K562 (cell line): Measurements from ENCODE around the gene MEA1. TPM values are rescaled to one million over a fixed set of nuclear protein-coding genes. Genes with fewer than 3 reads are reported as not detected.
A peak's percentile ranks its signal among the peaks of the same experiment; 100 is the strongest.

Experiments
- ASH1L ChIP-seq: fragments of 450-650 bp; IDR thresholded peaks from 2 replicates; pipeline ENCODE4 v1.6.1; 2018; ENCODE audit warnings: borderline replicate concordance, mild to moderate bottlenecking, low read depth; ENCODE audit not compliant: partially characterized antibody
- BCOR ChIP-seq: fragments of 450-650 bp; IDR thresholded peaks from 2 replicates; pipeline ENCODE4 v1.6.1; 2016
- BRD9 ChIP-seq: fragments of 450-650 bp; IDR thresholded peaks from 2 replicates; pipeline ENCODE4 v1.6.1; 2018; ENCODE audit warnings: low read depth; ENCODE audit not compliant: partially characterized antibody
- CREBBP ChIP-seq: IDR thresholded peaks from one replicate; pipeline ENCODE4 v1.6.1; 2012; ENCODE audit warnings: low read depth, mild to moderate bottlenecking, control low read depth, inconsistent platforms, low read length
- HLTF ChIP-seq: fragments of 450-650 bp; IDR thresholded peaks from 2 replicates; pipeline ENCODE4 v1.6.1; 2016
- KDM1A ChIP-seq, 2 experiments: fragments of 450-650 bp; IDR thresholded peaks; 2 replicates each; pipeline ENCODE4 v1.6.1; 2016; ENCODE audit warnings: mild to moderate bottlenecking in 2 of 2
- PHTF2 ChIP-seq: fragments of 250-450 bp; sonication (Bioruptor Pico); IDR thresholded peaks from 2 replicates; pipeline ENCODE4 v1.5.0; 2021; ENCODE audit warnings: mild to moderate bottlenecking
- RB1 ChIP-seq: fragments of 450-650 bp; IDR thresholded peaks from 2 replicates; pipeline ENCODE4 v1.6.1; 2017; ENCODE audit warnings: low read depth, mild to moderate bottlenecking
- RBM25 ChIP-seq: fragments of 200-400 bp; formaldehyde crosslinking; IDR thresholded peaks from 2 replicates; pipeline ENCODE4 v1.6.1; 2018; ENCODE audit warnings: low read length, low read depth, moderate library complexity; ENCODE audit not compliant: severe bottlenecking
- RCOR1 ChIP-seq, 2 experiments: IDR thresholded peaks; 2 replicates each; pipeline ENCODE4 v1.6.1; 2012; ENCODE audit warnings: low read depth in 2 of 2, low read length in 2 of 2, borderline replicate concordance in 1 of 2, improper control_type of control experiment in 1 of 2
- SMARCB1 ChIP-seq: IDR thresholded peaks from 2 replicates; pipeline ENCODE4 v1.6.1; 2011; ENCODE audit warnings: improper control_type of control experiment, low read depth; ENCODE audit not compliant: insufficient read length
- ZC3H8 ChIP-seq: fragments of 450-650 bp; IDR thresholded peaks from 2 replicates; pipeline ENCODE4 v1.6.1; 2017
- ZNF174 ChIP-seq: fragments of 250-450 bp; sonication (Bioruptor Pico); IDR thresholded peaks from 2 replicates; pipeline ENCODE4 v1.4.0; 2020; ENCODE audit warnings: mild to moderate bottlenecking
- ZNF354B ChIP-seq: fragments of 250-450 bp; sonication (Bioruptor Pico); IDR thresholded peaks from 2 replicates; pipeline ENCODE4 v1.4.0; 2020
- ZNF41 ChIP-seq: fragments of 250-450 bp; sonication (Bioruptor Pico); conservative IDR thresholded peaks from 2 replicates; pipeline ENCODE4 v1.4.0; 2020; ENCODE audit warnings: mild to moderate bottlenecking
- ZNF75A ChIP-seq: fragments of 450-650 bp; formaldehyde crosslinking; IDR thresholded peaks from 2 replicates; pipeline ENCODE4 v1.4.0; 2020; ENCODE audit warnings: mild to moderate bottlenecking
- polyA plus RNA-seq, 8 experiments: library from polyadenylated mRNA; depleted of rRNA in 4 of 8; stranded (reverse) in 5 of 8; unstranded in 3 of 8; fragments of >200 nt; fragmentation: Nextera tagmentation in 2 of 8; fragmentation: Illumina TruSeq in 1 of 8; extraction: Ambion mirVana in 2 of 8; extraction: Trizol in 1 of 8; gene quantifications; 2 replicates each; pipeline versions ENCODE4 v1.2.1 to v1.2.3, GENCODE V29; 2011 to 2014; ENCODE audit warnings: inconsistent platforms in 1 of 8, missing spikeins in 1 of 8
- total RNA-seq, 7 experiments: library from RNA; depleted of rRNA in 6 of 7; stranded (reverse); fragments of >200 nt in 6 of 7; fragmentation: Illumina TruSeq in 2 of 7; extraction: Trizol in 2 of 7; gene quantifications; 2 replicates each; pipeline versions ENCODE4 v1.2.1 to v1.2.3, GENCODE V29; 2011 to 2021; ENCODE audit warnings: low replicate concordance in 1 of 7
- TF ChIP-seq, protein P1 (sequence below): fragments of 250-450 bp; sonication (Bioruptor Pico); IDR thresholded peaks from 2 replicates; pipeline ENCODE4 v1.6.1; 2021; ENCODE audit warnings: mild to moderate bottlenecking
- TF ChIP-seq, protein P2 (sequence below): sonication (generic); formaldehyde crosslinking; IDR thresholded peaks from 2 replicates; pipeline ENCODE4 v1.8.1; 2023; ENCODE audit warnings: missing genetic modification reagents, mild to moderate bottlenecking, borderline replicate concordance
- TF ChIP-seq, protein P3 (sequence below), 2 experiments: IDR thresholded peaks in 1 of 2; conservative IDR thresholded peaks in 1 of 2; 2 replicates each; pipeline ENCODE4 v1.6.1; 2016; ENCODE audit warnings: low read depth in 2 of 2, mild to moderate bottlenecking in 1 of 2, missing compliant biosample characterization in 1 of 2, missing genetic modification characterization in 1 of 2, moderate library complexity in 1 of 2
- TF ChIP-seq, protein P4 (sequence below), 2 experiments: fragments of 450-650 bp; conservative IDR thresholded peaks; 2 replicates each; pipeline ENCODE4 v1.6.1; 2017; ENCODE audit warnings: mild to moderate bottlenecking in 2 of 2, moderate library complexity in 2 of 2

Gene MEA1
- total and polyA plus RNA-seq, 9 of the 15 experiments (the other 6 are each of a cell fraction or from before 2014, with no cell fraction given): 86.8 to 210 (median 152) TPM

DNA sequence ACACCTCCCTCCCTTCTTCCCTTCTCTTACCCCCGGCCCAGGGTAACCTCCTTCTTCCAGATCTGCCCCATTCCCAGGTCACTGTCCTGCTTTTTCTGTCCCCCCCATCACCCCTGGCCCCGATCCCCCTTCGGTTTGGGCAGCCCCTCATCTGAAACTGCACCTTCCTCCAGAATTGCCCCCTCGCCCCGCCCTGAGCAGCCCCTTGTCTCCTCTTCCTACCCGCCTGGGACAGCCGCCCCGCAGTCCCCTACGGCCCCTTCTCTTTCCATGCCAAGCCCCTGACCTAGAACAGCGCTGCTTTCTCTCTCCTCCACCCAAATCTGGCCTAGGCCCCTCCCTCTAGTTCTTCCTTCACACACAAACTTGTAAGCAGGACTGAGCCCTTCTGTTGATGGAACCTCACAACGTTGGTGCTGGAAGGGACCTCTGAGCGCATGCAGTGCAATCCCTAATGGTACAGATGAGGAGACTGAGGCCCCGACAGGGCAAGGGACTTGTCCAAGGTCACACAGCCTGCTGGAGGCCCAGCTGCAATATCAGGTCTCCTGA lies 28.7 kb downstream of the MEA1 start (continued):
- TF ChIP-seq, protein P1, sequence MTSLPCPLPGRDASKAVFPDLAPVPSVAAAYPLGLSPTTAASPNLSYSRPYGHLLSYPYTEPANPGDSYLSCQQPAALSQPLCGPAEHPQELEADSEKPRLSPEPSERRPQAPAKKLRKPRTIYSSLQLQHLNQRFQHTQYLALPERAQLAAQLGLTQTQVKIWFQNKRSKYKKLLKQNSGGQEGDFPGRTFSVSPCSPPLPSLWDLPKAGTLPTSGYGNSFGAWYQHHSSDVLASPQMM (CRISPR knock-in tag): no peak
- TF ChIP-seq RCOR1 (IDR thresholded peaks at IDR 0.05; ENCODE audit: borderline replicate concordance in 1 of 2, low read depth in 2 of 2, low read length in 2 of 2) (0 out of 4 replicates have a peak, but pooled peaks of 1 of the 2 experiments have one; percentile 5), RB1 (0 out of 2 replicates have a peak, but pooled peaks have one; percentile 13), SMARCB1 (no peak), BCOR (peak; percentile 84; the same call in 1 of the 2 replicates), HLTF (no peak), CREBBP (no peak), ZNF75A (CRISPR knock-in tag) (no peak), BRD9 (peak; percentile 28), KDM1A (IDR thresholded peaks at IDR 0.05) (peak; percentile 14 to 64; a peak in 2 of 4 replicates), PHTF2 (no peak), ZNF354B (CRISPR knock-in tag) (no peak), ZNF41 (CRISPR knock-in tag) (no peak), ASH1L (no peak), RBM25 (peak; percentile 76), ZNF174 (CRISPR knock-in tag) (no peak), ZC3H8 (no peak)
- TF ChIP-seq, protein P2, sequence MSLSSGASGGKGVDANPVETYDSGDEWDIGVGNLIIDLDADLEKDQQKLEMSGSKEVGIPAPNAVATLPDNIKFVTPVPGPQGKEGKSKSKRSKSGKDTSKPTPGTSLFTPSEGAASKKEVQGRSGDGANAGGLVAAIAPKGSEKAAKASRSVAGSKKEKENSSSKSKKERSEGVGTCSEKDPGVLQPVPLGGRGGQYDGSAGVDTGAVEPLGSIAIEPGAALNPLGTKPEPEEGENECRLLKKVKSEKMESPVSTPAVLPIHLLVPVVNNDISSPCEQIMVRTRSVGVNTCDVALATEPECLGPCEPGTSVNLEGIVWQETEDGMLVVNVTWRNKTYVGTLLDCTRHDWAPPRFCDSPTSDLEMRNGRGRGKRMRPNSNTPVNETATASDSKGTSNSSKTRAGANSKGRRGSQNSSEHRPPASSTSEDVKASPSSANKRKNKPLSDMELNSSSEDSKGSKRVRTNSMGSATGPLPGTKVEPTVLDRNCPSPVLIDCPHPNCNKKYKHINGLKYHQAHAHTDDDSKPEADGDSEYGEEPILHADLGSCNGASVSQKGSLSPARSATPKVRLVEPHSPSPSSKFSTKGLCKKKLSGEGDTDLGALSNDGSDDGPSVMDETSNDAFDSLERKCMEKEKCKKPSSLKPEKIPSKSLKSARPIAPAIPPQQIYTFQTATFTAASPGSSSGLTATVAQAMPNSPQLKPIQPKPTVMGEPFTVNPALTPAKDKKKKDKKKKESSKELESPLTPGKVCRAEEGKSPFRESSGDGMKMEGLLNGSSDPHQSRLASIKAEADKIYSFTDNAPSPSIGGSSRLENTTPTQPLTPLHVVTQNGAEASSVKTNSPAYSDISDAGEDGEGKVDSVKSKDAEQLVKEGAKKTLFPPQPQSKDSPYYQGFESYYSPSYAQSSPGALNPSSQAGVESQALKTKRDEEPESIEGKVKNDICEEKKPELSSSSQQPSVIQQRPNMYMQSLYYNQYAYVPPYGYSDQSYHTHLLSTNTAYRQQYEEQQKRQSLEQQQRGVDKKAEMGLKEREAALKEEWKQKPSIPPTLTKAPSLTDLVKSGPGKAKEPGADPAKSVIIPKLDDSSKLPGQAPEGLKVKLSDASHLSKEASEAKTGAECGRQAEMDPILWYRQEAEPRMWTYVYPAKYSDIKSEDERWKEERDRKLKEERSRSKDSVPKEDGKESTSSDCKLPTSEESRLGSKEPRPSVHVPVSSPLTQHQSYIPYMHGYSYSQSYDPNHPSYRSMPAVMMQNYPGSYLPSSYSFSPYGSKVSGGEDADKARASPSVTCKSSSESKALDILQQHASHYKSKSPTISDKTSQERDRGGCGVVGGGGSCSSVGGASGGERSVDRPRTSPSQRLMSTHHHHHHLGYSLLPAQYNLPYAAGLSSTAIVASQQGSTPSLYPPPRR: no peak
- TF ChIP-seq, protein P3, sequence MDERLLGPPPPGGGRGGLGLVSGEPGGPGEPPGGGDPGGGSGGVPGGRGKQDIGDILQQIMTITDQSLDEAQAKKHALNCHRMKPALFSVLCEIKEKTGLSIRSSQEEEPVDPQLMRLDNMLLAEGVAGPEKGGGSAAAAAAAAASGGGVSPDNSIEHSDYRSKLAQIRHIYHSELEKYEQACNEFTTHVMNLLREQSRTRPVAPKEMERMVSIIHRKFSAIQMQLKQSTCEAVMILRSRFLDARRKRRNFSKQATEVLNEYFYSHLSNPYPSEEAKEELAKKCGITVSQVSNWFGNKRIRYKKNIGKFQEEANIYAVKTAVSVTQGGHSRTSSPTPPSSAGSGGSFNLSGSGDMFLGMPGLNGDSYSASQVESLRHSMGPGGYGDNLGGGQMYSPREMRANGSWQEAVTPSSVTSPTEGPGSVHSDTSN (CRISPR knock-in tag; IDR thresholded peaks at IDR 0.05; ENCODE audit: low read depth): no peak
- TF ChIP-seq, protein P3 (tag; conservative IDR thresholded peaks at IDR 0.05; ENCODE audit: low read depth): no peak
- TF ChIP-seq, protein P4, sequence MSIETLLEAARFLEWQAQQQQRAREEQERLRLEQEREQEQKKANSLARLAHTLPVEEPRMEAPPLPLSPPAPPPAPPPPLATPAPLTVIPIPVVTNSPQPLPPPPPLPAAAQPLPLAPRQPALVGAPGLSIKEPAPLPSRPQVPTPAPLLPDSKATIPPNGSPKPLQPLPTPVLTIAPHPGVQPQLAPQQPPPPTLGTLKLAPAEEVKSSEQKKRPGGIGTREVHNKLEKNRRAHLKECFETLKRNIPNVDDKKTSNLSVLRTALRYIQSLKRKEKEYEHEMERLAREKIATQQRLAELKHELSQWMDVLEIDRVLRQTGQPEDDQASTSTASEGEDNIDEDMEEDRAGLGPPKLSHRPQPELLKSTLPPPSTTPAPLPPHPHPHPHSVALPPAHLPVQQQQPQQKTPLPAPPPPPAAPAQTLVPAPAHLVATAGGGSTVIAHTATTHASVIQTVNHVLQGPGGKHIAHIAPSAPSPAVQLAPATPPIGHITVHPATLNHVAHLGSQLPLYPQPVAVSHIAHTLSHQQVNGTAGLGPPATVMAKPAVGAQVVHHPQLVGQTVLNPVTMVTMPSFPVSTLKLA (conservative IDR thresholded peaks at IDR 0.05): no peak
